Lung (tissue), 12 donors: ENCODE results near the gene ARID5B. TPM values are rescaled to one million over a fixed set of nuclear protein-coding genes. Genes with fewer than 3 reads are reported as not detected.
A peak's percentile ranks its signal among the peaks of the same experiment; 100 is the strongest.

Experiments
- ATAC-seq: fragments of 200-7000 bp; cut with Tn5 transposase; one replicate; pipeline ENCODE4 v1.9.1; 2020; ENCODE audit warnings: moderate number of reproducible peaks; ENCODE audit not compliant: insufficient read depth, low FRiP score
- DNase-seq, 3 donors: peaks; one replicate each; pipeline ENCODE4 v3.0.0-alpha.2; 2013 to 2017
- H3K27ac ChIP-seq, 2 donors: one replicate each; pipeline ENCODE4 v1.5.1; 2013; ENCODE audit warnings: mild to moderate bottlenecking in 2 of 2, moderate library complexity in 2 of 2, control low read depth in 1 of 2, inconsistent platforms in 1 of 2, low read depth in 1 of 2, low read length in 1 of 2
- H3K27me3 ChIP-seq, 3 donors: one replicate each; pipeline ENCODE4 v1.5.1; 2013; ENCODE audit warnings: low read length in 2 of 3; ENCODE audit not compliant: control insufficient read depth in 3 of 3, insufficient read depth in 3 of 3
- H3K36me3 ChIP-seq, 4 donors: one replicate each; pipeline ENCODE4 v1.5.1; 2013; ENCODE audit warnings: low read length in 4 of 4, mild to moderate bottlenecking in 1 of 4, moderate library complexity in 1 of 4; ENCODE audit not compliant: control insufficient read depth in 4 of 4, insufficient read depth in 4 of 4
- H3K4me1 ChIP-seq, 5 donors: one replicate each; pipeline ENCODE4 v1.5.1; 2013; ENCODE audit warnings: low read length in 5 of 5, mild to moderate bottlenecking in 2 of 5, moderate library complexity in 1 of 5; ENCODE audit not compliant: control insufficient read depth in 5 of 5, insufficient read depth in 5 of 5
- H3K4me3 ChIP-seq: one replicate; pipeline ENCODE4 v1.5.1; 2013; ENCODE audit warnings: mild to moderate bottlenecking, control low read depth, moderate library complexity
- H3K9ac ChIP-seq, 2 donors: one replicate each; pipeline ENCODE4 v1.5.1; 2013; ENCODE audit warnings: low read length in 2 of 2, control low read depth in 1 of 2; ENCODE audit not compliant: insufficient read depth in 1 of 2
- H3K9me3 ChIP-seq, 4 donors: one replicate each; pipeline ENCODE4 v1.5.1; 2013; ENCODE audit warnings: low read length in 3 of 4, mild to moderate bottlenecking in 1 of 4, moderate library complexity in 1 of 4; ENCODE audit not compliant: control insufficient read depth in 4 of 4, insufficient read depth in 3 of 4
- WGBS, 2 donors: extraction: QIAGEN DNeasy Blood & Tissue Kit; methylation state at CpG; one replicate each; pipeline ENCODE4 v1.1.7; 2013; 5-methylcytosine and 5-hydroxymethylcytosine counted together
- polyA plus RNA-seq, 2 donors: library from polyadenylated mRNA; stranded (reverse); fragments of 200-250 nt; gene quantifications; one replicate each; pipeline ENCODE4 v1.2.1, GENCODE V29; 2013
- total RNA-seq, 2 donors: library from RNA; depleted of rRNA in 1 of 2; stranded (reverse); fragments of >200 nt in 1 of 2; gene quantifications; one replicate each; pipeline ENCODE4 v1.2.1, GENCODE V29; 2014 to 2021
- TF ChIP-seq, protein P1 (sequence below): IDR thresholded peaks from 2 replicates; pipeline ENCODE4 v1.5.1; 2012; ENCODE audit warnings: mild to moderate bottlenecking; ENCODE audit errors: control extremely low read depth, extremely low read depth
- donor health status: control.
- donor health status: control.
- donor health status: Bipolar disorder and iron deficiency.
- donor health status: healthy.
- donor health status: DM: yes; HTN: yes; CAD: no.

Gene ARID5B
- total and polyA plus RNA-seq, 4 donors: 7.8 to 95.3 (median 22.0) TPM

GRCh38 chr10:62018131-62018911 is 116.8 kb downstream of the ARID5B start:
- no peak overlapping the region for H3K4me3 ChIP-seq
- no peaks in the 10 kb centered on the region for H3K27me3 ChIP-seq
- H3K36me3 ChIP-seq: no peaks in the 10 kb centered on the region
- H3K4me1 ChIP-seq: peaks cover 4 to 37% (median 18%) of the 10 kb centered on the region in 5 donors
- no peaks in the 10 kb centered on the region for H3K9me3 ChIP-seq
- no peak for DNase-seq
- ATAC-seq: no peak
- TF ChIP-seq, protein P1, sequence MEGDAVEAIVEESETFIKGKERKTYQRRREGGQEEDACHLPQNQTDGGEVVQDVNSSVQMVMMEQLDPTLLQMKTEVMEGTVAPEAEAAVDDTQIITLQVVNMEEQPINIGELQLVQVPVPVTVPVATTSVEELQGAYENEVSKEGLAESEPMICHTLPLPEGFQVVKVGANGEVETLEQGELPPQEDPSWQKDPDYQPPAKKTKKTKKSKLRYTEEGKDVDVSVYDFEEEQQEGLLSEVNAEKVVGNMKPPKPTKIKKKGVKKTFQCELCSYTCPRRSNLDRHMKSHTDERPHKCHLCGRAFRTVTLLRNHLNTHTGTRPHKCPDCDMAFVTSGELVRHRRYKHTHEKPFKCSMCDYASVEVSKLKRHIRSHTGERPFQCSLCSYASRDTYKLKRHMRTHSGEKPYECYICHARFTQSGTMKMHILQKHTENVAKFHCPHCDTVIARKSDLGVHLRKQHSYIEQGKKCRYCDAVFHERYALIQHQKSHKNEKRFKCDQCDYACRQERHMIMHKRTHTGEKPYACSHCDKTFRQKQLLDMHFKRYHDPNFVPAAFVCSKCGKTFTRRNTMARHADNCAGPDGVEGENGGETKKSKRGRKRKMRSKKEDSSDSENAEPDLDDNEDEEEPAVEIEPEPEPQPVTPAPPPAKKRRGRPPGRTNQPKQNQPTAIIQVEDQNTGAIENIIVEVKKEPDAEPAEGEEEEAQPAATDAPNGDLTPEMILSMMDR: no peak
- whole genome bisulfite sequencing, 2 donors: 75 to 87% methylated on average over 9 of the region's 9 CpGs
- no peak overlapping the region for H3K27ac ChIP-seq
- no peak overlapping the region for H3K9ac ChIP-seq

DNA sequence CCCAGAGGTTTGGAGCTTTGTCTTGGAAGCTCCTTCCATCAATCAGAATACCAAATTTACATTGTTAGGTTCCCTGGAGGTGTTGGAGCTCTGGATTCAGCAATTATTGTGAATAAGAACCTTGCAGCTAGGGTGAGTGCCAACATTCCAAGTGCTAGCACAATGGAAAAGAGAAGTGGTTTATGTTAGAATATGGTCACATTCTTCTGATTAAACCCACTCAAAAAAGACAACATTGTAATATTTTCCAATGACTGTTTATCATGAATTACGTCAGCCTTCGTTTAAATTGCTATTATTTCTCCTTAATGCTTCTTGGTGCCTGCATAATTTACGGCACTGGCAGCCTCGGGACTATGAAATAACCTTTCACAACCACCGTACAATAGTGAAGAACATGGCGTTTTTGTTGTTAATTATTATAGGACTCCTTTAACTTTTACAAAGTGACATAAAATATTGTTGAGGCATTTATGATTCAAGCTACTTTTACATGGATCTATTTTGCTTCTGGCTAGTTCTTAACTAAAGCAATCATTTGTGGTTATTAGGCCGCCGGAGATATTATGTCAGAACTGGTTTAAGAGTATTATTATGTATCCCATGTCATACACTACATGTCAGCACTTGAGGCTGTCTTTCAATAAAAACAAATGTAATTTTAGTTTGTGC is 117.7 kb downstream of the ARID5B start:
- ATAC-seq: no peak
- WGBS, 2 donors: 65 to 82% methylated on average over 8 of the region's 8 CpGs
- Histone ChIP-seq H3K36me3 (no peaks in the 10 kb centered on the region), H3K9ac (no peak overlapping the region), H3K4me1 (peaks cover 4 to 37% (median 18%) of the 10 kb centered on the region in 5 donors), H3K4me3 (no peak overlapping the region), H3K27me3 (no peaks in the 10 kb centered on the region), H3K9me3 (no peaks in the 10 kb centered on the region), H3K27ac (no peak overlapping the region)
- TF ChIP-seq, protein P1: no peak
- no peak for DNase-seq

DNA sequence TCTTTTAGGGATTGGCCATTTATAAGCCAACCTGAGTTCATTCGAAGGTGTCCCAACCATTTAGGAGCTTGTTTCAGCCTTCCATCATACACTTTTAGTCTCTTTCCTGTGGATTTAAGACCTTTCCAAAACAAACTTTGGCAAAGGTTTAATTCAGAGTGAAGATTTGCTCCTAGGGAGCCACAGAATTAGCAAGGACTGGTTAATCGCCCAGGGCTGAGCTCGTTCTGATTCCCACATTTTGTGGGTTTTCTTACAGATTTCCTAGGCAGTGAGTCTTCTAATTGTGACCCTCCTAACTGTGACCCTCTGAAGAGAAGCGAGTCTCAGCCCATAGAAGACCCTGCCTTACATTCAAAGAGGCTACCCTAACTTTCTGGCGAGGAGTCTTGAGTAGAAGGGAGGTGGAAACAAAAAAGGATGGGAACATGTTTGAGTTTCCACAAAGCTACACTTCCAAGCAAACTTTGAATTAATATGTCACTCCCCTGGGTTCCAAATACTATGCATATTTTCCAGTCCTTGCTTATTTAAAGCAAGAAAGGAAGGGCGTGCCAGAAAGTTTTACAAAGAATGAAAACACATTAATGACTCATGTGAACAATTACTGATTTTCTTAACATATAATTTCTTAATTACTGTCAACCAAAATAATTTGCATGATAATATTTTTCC is 118.3 kb downstream of the ARID5B start:
- Histone ChIP-seq H3K4me1 (peaks cover 4 to 37% (median 18%) of the 10 kb centered on the region in 5 donors), H3K9ac (no peak overlapping the region), H3K27me3 (no peaks in the 10 kb centered on the region)

More for the DNA sequence above, 118.3 kb downstream of the ARID5B start:
- WGBS, 2 donors: 83 to 90% methylated on average over 6 of the region's 6 CpGs
- DNase-seq: no peak
- Histone ChIP-seq H3K27ac (peak overlapping the region; percentile 17 to 31), H3K36me3 (no peaks in the 10 kb centered on the region), H3K4me3 (no peak overlapping the region), H3K9me3 (no peaks in the 10 kb centered on the region)
- TF ChIP-seq, protein P1: no peak
- ATAC-seq: no peak
